Amniotic epithelial cell (primary cell): ENCODE results near the gene HSPA4.
"Not testable (repeated sequence)": the region's sequence is repeated elsewhere in the genome, so short reads cannot be mapped to it uniquely, and the experiment has no call there.

Experiments used
- DNase-seq: peaks from one replicate; pipeline ENCODE4 v3.0.0-alpha.2; 2010; ENCODE audit warnings: low read depth

Gene HSPA4

DNA sequence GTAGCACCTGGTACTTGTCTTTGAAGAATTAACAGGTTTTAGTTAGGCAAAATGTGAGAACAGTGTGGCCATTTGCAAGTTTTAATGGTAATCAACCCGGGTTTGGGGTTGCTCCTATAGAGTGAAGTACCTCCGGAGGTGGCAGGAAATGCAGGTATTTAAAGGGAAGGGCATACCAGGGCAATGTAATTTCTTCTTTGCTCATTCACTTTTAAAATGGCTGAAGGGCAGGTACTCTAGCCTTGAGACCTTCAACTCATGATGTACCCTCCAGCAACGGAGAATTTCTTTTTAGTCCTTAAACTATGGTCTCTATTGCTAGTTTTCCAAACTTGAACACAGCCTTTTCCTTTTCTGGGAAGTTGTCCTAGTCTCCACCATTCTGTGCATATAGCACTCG, 1.3 kb upstream of the HSPA4 start:
- DNase-seq: no peak

DNA sequence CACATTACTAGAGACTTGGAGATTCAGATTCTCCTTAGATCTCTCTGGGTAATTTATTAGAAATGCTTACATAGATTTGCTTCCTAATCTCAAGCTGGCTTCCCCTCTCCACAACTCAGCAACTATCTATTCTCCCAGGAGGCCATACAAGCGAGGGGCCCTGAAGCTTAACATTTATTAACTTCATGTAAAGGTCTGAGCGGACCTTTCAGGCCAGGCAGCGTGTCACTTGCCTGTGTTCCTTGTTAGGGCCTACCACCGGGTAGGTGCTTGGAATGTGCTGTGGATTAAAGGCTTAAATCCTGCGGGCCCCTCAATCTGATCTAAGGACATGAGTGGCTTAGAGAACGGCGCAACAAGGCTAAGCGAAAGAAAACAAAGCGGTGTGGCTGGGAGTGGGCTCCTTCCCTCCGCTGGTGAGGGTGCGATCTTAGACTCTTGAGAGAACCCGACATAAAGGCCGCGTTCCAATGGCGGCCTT, 712 bp upstream of the HSPA4 start:
- DNase-seq: peak; percentile 56

DNA sequence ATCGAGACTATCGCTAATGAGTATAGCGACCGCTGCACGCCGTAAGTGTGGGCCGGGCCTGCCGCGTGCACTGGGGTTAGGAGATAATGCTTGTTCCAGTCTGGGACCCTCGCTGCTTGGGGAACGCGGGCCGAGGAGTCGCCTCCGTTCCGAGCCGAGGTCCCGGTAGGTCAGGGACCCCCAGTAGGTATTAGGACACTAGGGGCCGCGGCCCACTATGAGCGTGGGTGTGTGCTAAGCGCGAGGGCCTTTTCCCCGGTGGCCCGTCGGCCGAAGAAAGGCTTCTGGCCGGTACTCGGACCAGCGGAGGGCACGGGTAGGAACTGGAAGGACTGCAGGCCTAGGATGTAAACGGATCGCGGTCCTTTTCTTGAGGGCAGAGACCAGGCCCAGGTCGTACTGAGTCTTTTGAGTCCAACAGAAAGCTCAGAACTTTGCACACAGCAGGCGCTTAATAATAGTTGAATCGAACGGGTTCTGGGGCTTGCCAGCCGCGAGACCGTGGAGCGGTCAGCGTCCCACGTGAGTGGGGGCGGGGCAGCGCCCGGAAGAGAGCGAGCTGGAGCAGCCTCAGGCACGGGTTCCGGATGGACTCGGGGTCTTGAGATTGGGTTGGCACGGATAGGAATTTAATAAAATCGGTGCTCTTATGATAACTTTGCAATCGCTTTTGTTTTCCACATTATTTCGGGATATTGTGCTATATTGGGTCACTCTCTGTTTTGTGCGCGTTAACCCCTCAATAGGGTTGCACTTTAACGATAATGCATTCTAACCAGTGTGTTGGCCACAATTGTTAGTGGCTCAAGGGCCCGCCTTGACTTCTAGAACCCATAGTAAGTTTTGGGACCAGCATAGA, 733 bp downstream of the HSPA4 start:
- DNase-seq: peak; percentile 40

DNA sequence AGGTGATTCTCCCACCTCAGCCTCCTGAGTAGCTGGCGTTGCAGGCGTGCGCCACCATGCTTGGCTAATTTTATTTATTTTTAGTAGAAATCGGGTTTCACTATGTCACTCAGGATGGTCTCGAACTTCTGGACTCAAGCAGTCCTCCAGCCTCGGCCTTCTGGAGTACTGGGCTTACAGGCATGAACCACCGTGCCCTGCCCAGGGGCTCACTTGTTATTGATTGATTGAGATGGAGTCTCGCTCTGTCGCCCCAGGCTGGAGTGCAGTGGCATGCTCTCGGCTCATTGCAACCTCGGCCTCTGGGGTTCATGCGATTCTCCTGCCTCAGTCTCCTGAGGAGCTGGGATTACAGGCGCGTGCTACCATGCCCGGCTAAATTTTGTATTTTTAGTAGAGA, 1.6 kb downstream of the HSPA4 start:
- no peak for DNase-seq

DNA sequence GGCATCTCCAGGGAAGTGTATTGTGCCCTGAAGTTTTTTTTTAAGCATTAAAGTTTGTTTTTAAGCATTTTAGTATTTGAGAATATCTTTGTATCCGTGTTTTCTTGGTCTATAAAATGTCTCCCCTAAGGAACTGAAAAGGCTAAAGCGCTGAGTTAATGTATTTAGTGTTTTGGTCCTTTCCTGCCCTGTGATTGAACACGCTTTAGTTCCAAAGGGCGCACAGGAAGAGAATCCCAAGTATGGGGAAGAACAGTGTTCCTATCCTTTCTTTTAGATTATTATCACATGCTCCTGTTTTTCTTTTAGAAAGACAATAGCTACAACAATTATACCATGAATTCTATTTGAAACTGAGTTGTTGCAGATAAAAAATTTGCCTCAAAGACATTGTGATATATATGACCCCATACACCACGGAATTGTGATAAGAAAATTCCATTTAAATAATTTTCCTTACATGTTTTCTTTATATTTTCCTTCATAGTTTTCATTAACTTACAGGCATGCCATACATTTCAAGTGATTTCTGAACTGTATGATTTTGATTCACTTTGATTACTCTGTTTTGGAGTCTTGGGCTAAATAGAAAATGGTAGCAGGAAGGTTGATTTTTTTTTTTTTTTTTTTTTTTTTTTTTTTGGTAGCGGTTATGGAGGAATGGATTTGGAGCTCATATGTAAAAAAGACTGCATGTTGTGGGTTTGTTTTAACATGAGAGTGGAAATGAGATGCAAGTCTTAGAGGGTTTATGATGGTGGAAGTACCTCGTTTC, 3.1 kb downstream of the HSPA4 start:
- no peak for DNase-seq

DNA sequence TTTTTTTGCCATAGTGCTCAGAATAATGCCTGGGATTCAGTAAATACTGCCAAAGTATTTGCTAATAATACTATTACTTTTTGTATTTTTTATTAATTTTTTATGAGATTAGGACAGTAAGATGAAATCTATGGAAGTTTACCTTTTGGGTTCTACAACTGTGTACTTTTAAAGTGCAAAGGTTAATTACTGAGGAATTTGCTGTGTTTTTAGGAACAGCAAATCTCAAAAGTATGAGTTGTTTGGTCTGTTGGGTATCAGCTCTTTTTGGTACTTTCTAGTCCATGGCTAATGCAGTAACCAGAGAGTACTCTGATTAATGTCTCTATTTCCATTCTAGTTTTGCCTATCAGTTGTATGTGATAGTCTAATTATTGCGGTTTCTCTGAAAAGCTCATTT, 5.1 kb downstream of the HSPA4 start:
- DNase-seq: no peak

DNA sequence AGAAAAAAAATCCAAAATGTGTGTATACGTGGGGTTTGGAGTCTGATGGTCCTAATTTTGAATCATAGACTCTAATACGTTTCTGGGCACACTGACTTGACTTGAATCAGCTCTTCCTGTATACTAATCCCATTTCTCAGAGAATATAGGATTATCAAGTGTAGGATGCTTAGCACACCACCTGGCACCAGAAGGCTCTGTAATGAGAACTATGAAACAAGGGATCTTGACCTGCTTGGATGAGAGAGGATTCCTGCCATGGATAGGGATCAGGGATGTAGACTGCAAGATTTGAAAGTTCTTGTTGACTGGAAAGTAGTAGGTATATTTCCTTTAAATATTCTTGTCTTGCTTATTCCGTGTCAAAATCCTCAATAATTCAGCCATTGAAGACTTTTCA, 7.8 kb downstream of the HSPA4 start:
- DNase-seq: no peak

DNA sequence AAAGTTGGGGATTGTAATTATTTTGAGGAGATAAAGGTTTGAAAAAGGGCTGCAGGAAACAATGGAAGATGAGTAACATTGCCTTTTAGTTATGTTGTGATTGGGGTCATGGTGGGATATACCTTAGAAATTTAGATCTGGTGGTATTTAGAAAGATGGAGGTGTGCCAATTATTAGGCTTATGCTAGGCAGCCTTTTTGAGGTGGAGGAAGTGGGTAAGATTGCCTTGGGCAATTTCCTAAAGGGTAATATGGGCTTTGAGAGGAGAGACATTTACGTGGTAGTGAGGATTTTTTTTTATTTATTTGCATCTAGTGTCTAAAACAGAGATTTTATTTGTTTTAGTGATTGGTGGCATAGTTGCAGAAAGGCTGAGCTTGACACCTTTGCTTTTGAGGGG, 10.5 kb downstream of the HSPA4 start:
- no peak for DNase-seq

DNA sequence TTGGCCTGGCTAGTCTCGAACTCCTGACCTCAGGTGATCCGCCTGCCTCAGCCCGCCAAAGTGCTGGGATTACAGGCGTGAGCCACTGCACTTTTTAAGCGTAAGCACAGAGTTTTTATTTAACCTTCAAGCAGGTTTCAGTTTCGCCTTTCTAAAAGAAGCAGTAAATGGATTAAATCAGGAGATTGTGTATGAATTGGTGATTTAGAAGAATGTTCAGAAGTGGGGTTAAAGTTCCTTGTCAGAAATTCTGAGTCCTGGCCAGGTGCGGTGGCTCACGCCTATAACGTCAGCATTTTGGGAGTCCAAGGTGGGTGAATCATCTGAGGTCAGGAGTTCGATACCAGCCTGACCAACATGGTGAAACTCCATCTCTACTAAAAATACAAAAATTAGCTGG, 12.2 kb downstream of the HSPA4 start:
- no peak for DNase-seq

DNA sequence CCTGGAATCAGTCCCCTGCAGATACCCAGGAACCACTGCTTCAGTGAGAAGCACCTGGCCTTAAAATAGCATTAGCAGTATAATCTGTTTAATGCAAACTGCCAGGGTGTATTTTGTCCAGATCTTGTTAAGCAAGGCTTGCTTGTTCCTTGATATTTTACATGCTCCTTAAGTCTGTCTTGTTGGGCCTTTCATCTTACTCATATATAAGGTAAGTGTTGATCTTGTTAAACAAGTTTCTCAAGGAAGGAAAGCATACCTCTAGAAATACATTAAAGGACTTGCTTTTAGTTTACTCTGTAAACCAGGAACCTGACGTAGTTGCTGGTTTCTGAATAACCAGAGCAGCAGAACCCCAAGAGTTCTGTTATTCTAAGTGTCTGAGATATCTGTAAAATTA, 13.7 kb downstream of the HSPA4 start:
- no peak for DNase-seq

DNA sequence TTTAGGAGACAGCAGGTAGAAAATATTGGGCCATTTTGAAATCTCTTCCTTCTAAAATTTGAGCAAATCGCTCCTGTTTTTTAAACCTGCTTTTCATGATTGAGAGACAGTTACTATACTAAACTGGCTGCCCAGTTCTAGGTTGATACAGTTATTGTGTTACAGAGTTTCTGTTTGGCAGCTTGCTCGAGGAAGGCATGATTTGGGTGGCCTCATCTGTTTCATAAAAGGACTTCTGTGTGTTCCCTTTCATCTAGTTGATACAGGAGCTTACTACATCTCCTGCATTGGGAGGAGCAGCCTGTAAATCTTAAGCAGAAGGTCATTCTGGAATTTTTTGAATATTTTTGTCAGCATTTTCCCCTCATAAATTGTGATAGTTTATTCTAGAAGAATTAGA, 14.2 kb downstream of the HSPA4 start:
- no peak for DNase-seq

DNA sequence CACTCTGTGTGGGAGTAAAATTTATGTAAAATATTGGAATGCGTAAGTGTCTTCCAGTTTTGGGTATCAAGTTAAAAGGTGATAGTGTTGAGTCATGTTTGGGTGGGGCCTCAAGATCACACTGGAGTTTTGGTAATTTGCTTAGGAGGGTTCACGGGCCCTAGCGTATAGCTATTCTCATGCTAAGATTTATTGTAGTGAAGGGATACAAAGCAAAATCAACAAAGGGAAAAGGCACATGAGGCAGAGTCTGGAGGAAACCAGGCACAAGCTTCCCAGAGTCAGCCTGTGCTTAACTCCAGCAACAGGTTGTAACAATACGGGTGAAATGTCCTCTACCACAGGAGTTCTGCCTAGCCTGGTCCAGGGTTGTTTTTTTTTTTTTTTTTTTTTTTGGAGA, 20.2 kb downstream of the HSPA4 start:
- DNase-seq: no peak

DNA sequence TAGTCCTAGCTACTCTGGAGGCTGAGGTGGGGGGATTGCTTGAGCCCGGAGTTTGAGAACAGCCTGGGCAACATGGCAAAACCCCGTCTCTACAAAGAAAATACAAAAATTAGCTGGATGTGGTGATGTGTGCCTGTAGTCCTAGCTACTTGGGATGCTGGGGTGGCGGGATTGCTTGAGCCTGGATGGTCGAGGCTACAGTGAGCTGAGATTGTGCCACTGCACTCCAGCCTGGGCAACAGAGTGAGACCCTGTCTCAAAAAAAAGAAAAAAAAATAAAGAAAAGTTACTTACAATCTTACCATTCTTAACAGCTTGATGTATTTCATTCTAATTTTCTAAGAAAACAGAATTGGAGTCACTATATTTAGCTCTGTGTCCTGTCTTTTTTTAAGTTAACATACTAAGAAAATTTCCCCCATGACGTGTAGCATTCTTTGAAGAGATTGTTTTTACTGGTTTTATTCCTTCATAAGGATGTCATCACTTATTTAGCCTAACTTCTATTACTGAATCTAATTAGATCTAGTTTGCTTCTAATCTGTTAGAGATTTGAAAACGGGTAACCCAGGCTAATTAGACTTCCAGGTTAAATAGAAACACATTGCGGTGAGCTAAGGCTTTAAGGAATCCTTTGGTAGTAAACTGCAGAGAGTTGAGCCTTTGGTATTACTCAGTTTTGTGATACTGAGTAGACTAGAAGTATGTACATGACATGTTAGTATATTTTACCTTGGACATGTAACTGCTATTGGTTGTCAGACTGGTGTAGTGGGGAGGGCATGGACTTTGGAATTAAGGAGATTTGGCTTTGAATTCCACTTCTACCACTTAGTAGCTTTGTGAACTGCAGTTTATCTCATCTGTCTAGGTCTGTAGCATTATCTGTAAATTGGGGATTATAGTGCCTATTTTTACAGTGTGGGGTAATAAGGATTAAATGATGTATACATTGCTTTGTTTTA, 24.0 kb downstream of the HSPA4 start:
- no peak for DNase-seq

DNA sequence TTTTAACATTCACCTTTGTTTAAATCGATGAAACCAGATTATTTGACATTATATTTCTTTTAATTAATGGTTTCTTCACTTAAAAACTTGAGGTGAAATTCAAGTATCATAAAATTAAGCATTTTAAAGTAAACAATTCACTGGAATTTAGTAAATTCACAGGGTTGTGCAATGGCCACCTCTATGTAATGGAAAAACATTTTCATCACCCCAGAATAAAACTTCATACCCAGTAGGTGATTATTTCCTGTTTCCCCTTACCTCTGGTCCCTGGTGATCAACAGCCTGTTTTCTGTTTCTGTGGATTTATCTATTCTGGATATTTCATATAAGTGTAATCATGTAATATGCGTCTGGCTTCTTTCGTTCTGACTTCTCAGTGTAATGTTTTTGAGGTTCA, 27.2 kb downstream of the HSPA4 start:
- no peak for DNase-seq

DNA sequence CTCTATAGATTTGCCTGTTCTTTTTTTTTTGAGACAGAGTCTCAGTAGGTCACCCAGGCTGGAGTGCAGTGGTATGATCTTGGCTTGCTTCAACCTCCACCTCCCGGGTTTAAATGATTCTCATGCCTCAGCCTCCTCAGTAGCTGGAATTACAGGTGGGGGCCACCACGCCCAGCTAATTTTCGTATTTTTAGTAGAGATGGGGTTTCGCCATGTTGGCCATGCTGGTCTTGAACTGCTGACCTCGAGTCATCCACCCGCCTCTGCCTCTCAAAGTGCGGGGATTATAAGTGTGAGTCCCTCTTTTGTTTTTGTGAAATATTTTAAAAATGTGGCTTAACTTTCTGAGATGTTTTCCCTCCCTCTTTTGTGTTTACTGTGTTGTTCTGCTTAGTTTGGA, 29.2 kb downstream of the HSPA4 start:
- no peak for DNase-seq

DNA sequence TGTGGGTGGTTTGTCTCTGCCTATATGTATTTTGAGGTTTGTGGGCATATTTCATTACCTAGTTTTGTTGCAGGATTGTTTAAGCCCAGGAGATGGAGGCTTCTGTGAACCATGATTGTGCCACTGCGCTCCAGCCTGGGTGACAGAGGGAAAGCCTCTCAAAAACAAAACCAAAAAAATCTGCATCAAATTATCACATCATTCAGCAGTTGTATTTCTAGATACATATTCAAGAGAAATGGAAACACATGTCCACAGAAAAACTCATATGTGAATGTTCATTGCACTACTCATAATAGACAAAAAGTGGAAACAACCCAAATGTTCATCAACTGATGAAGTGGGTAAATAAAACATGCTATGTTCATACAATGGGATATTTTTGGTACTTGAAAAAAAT, 29.9 kb downstream of the HSPA4 start:
- DNase-seq: no peak

DNA sequence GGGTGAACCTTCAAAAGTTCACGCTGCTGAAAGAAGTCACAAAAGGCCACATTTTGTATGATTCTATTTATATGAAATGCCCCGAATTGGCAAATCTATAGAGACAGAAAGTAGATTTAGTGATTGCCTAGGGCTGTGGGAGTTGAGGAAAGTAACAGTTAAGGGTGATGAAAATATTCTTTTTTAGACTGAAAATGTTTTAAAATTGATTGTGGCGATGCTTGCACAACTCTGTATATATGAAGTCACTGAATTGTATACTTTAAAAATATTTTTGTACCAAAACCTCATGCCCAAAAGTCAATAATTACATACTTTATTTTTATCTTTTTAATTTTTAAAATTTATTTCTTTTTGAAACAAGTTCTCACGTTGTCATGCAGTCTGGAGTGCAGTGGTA, 30.3 kb downstream of the HSPA4 start:
- no peak for DNase-seq

DNA sequence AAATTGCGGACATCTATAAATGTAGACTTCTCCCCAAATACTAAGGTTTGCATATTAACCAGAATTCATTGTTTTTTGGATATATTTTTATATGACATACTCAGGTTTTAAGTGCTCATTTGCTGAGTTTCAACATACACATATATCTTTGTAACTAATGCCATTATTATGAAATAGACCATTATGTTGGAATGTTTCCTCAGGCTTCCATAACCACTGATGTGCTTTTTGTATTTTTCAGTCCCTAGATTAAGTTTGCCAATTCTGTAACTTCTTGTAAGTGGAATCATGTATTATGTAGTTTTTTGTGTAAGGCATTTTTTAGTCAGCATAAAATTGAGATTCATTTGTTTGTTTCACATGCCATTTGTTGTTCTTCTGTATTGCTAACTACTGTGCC, 32.1 kb downstream of the HSPA4 start:
- DNase-seq: peak; percentile 70

DNA sequence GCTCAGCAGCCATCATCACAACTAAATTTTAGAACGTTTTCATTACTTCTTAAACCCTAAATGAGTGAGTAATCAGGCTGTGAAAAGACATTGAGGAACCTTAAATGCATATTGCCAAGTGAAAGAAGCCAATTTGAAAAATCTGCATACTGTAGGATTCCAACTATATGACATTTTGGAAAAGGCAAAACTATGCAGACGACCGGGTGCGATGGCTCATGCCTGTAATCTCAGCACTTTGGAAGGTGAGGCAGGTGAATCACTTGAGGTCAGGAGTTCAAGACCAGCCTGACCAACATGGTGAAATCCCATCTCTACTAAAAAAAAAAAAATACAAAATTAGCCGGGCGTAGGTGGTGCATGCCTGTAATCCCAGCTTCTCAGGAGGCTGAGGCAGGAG, 33.4 kb downstream of the HSPA4 start:
- DNase-seq: not testable (repeated sequence)

DNA sequence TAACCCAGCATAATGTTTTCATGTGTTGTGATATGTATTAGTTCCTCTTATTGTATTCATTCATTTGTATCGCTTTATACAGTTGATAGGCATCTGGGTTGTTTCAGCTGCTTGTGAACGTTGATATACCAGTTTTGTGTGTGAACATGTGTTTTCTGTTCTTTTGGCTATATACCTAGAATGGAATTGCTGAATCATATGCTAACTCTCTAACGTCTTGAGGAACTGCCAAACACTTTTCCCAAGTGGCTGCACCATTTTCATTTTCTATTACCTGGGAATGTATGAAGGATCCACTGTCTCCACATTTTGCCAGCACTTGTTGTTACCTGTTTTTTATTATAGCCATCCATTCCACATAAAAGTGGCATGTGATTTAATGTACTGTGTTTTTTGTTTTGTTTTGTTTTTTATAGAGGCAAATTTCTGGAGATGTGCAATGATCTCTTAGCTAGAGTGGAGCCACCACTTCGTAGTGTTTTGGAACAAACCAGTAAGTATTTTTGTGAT, 34.6 kb downstream of the HSPA4 start:
- no peak for DNase-seq

DNA sequence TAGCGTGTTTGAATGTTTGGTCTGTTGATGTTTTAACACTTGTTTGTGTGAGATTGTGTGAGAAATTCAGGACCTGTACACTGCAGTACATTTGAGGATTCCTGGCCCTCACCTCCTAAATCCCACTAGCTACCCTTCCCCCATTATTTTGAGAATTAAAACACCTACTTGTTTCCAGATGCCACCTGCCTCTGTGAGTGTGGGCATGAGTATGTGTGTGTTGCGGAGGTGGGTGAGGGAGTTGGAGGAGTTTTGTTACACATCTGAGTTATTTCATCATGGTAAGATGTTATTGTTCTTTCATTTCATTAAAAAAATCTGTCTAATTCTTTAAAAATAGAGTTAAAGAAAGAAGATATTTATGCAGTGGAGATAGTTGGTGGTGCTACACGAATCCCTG, 36.3 kb downstream of the HSPA4 start:
- no peak for DNase-seq

DNA sequence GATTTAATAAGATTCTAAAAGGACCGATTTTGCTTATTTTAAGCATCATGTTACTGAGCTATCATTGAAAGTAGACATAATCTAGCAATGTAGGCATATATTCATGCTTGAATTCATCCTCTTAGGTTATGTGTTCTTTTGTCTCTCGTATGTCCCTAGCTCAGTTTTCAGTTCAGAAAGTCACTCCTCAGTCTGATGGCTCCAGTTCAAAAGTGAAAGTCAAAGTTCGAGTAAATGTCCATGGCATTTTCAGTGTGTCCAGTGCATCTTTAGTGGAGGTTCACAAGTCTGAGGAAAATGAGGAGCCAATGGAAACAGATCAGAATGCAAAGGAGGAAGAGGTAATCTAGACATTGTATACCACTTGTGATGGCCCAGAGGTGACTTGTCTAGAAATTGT, 39.2 kb downstream of the HSPA4 start:
- no peak for DNase-seq
